GM12891 (cell line): Measurements from ENCODE around the gene CFTR.

Source experiments
- DNase-seq: peaks from one replicate; pipeline ENCODE4 v3.0.0; 2011; ENCODE audit warnings: low spot score; ENCODE audit not compliant: insufficient read length
- FAIRE-seq: peaks from 2 replicates; lab custom pipeline; 2011; peaks lifted over from hg19 to GRCh38; lab: Jason Lieb, UNC
- PAX5 ChIP-seq: IDR thresholded peaks from 2 replicates; pipeline ENCODE4 v1.6.1; 2011; ENCODE audit warnings: low read length, moderate library complexity, mild to moderate bottlenecking; ENCODE audit not compliant: insufficient read depth, severe bottlenecking
- POLR2A ChIP-seq: IDR thresholded peaks from 2 replicates; pipeline ENCODE4 v1.6.1; 2011; ENCODE audit warnings: low read depth, low read length, control low read depth
- POLR2AphosphoS5 ChIP-seq: IDR thresholded peaks from 2 replicates; pipeline ENCODE4 v1.6.1; 2011; ENCODE audit warnings: low read depth, low read length, control low read depth
- POU2F2 ChIP-seq: IDR thresholded peaks from 2 replicates; pipeline ENCODE4 v1.6.1; 2011; ENCODE audit warnings: low read depth, mild to moderate bottlenecking, control low read depth, low read length, moderate library complexity
- SPI1 ChIP-seq: IDR thresholded peaks from 2 replicates; pipeline ENCODE4 v1.6.1; 2011; ENCODE audit warnings: low read depth, low read length, control low read depth
- TAF1 ChIP-seq: IDR thresholded peaks from 2 replicates; pipeline ENCODE4 v1.6.1; 2011; ENCODE audit warnings: low read depth, low read length, control low read depth

Gene CFTR

DNA sequence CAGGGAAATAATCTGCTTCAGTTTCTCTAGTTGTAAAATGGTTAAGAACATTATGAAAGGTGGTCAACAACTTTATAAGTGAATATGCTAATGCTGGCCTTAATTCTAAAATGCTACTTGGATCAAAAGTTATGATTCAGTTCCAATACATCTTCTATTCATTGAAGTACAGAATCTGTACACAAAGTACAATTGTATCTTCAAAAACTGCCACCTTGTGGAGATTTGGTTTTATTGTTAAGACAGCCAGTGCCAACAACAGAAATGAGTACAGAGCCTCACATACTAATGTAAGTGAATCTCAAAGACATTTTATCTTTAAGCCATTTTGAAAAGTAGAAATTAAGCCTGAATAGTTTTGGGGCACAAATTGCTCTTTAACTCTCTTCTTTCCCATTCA, 194.0 kb downstream of the CFTR start:
- no peak for DNase-seq
- no peak for FAIRE-seq
- TF ChIP-seq SPI1 (no peak), POLR2A (no peak), POU2F2 (no peak), PAX5 (no peak), TAF1 (no peak), POLR2AphosphoS5 (no peak)

- FAIRE-seq (no peak), DNase-seq (no peak)
- TF ChIP-seq POLR2AphosphoS5 (no peak), TAF1 (no peak), POLR2A (no peak), SPI1 (no peak), POU2F2 (no peak), PAX5 (no peak)
Observed at GRCh38 chr7:117674617-117675016, 194.8 kb downstream of the CFTR start.

DNA sequence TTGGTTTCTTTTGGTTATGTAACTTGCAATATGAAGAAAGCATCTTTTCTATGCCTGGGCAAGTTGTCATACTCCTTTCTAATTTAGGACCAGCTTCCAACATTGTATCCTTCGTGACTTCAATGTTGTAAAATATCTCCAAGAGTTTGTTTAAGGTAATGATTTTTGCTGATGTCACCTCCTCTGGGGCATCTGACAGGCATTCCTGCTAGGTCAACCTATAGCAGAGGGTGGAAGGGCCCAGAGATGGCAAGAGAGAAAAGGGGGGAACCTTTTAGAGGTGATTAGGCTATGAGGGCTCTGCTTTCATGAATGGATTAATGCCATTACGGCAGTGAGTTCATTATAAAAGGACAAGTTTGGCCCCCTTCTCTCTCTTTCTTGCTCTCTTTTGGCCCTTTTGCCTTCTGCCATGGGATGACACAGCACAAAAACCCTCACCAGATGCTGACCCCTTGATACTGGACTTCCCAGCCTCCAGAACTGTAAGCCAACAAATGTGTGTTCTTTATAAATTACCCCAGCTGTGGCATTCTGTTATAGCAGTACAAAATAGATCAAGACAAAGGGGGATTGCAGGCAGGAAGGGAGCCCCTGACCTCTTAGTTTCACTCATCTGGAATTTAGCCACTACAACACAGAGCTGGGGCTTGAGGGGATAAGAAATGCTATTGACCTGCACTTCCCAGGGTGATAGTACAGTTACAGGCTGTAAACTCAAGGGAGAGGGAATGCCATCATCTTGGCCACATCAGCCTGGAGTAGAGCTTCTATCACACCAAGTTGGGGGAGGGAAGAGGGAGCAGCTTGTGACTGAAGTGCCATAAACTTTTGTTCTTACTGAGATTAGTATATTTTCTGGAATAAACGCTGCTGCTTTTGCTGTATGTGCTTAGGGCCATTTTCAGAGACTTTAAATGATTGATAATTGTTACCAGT, 195.9 kb downstream of the CFTR start:
- TF ChIP-seq TAF1 (no peak), POLR2AphosphoS5 (no peak), SPI1 (no peak), PAX5 (no peak), POU2F2 (no peak), POLR2A (no peak)
- DNase-seq (no peak), FAIRE-seq (no peak)

DNA sequence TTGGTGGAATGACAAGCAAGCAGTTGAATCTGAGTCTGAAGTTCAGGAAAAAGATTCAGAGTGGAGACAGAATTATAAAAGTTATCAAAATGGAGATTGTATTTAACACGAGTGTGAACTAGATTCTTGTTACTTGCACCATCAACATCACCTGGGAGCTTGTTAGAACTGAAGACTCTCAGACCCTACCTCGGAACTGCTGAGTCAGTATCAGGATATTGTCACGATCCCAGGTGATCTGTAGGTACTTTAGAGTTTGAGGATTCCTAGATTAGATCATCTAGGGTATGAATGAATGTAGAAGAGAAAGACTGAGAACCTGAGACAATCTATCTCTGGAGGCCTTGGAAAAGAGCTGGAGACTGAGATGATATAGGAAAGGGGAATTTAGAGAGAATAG, 199.3 kb downstream of the CFTR start:
- no peak for FAIRE-seq
- no peak for DNase-seq
- TF ChIP-seq PAX5 (no peak), POLR2AphosphoS5 (no peak), TAF1 (no peak), POU2F2 (no peak), SPI1 (no peak), POLR2A (no peak)

DNA sequence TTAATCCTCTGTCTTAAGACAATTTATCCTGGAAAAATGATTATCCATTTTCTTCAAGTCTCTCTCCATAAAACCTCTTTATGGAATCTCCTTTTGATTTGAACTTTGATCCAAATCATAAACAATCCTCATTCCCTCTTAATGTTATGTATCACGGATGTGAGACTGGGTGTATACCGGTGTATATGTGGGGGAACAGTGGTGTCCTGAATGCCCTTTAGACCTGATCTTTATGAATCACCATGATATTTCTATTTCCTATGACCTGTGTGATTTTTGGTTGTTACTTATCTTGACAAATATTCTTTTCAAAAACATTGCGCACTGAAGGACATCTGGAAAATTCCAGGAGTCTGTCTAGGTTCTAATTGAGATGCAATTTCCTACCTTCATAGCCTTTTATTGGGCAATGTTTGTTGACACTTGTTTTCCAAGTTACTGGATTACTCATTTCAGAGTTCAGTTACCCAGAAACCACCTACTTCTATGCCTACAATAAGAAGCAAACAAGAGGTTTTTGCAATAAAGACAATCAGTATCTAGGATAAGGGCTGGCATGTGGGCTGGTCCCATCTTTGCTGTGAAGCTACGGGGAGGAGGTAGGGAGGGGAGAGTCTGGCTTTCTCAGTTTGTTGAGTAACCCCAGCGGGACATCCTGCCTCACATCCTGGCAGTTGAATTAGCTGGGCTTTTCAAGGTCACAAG, 203.0 kb downstream of the CFTR start:
- no peak for FAIRE-seq
- DNase-seq: no peak
- TF ChIP-seq PAX5 (no peak), POU2F2 (no peak), SPI1 (no peak), POLR2A (no peak), TAF1 (no peak), POLR2AphosphoS5 (no peak)

DNA sequence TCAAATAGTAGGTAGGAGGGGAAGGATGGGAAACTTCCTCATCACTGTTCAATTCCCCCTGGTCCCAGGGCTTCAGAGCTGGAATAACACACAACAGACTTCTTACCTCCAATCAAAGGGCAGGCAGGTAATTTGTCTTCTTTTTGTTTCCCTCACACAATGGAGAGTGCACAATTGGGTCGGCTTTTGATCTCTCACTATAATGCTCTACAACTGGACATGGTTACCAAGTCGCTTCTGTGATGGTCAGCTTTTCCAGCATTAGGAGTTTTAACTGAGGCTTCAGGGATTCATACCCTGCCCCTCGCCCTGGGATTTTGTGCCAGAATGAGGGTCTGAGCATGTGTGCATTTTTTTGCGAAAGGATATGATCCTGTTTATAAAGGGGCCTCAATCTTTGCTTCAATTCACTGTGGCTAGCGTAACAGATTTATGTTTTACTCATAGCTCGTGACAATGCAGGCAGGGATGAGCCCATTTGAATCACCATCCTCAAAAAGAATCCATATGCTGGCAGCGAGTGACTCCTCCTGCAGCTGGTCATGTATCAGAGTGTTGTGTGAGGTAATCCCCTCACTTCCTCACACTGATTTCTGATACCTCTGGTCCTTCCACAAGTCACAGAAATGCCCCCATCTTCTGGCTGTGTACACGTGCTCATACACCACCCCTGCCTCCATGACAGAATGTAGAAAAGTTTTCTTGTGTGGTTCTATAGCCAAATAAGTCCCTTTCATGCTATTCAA, 203.8 kb downstream of the CFTR start:
- no peak for FAIRE-seq
- no peak for TF ChIP-seq POLR2AphosphoS5
- TF ChIP-seq TAF1: no peak
- TF ChIP-seq POLR2A: no peak
- no peak for TF ChIP-seq PAX5
- no peak for TF ChIP-seq SPI1
- DNase-seq: no peak

GRCh38 chr7:117685795-117686194, 206.0 kb downstream of the CFTR start:
- FAIRE-seq (no peak), DNase-seq (no peak)
- no peak for TF ChIP-seq PAX5
- no peak for TF ChIP-seq POU2F2
- TF ChIP-seq POLR2AphosphoS5: no peak
- no peak for TF ChIP-seq SPI1
- TF ChIP-seq POLR2A: no peak
- TF ChIP-seq TAF1: no peak

GRCh38 chr7:117686311-117686935, 206.6 kb downstream of the CFTR start:
- TF ChIP-seq POU2F2 (no peak), PAX5 (no peak), POLR2A (no peak), TAF1 (no peak), POLR2AphosphoS5 (no peak), SPI1 (no peak)
- DNase-seq (no peak), FAIRE-seq (no peak)

DNA sequence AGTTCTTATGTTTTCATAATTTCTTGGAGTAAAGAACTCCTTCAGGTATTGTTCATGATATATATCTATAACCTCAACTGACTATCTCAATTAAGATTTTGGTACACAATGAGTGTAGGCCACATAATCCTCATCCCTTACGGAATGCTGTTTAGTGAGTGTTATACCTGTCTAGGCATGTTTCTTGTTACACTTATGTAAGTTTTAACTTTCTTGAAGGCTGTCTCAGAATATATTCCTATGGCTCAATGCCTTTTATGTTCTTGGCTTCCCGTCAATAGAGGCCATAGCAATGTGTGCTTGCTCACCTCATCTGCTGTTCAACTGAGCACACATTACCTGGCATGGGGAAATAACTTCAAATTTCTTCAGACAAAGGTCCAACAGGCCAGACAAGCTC, 208.3 kb downstream of the CFTR start:
- no peak for TF ChIP-seq POLR2A
- TF ChIP-seq TAF1: no peak
- no peak for TF ChIP-seq SPI1
- no peak for TF ChIP-seq POU2F2
- no peak for TF ChIP-seq PAX5
- TF ChIP-seq POLR2AphosphoS5: no peak
- DNase-seq (no peak), FAIRE-seq (no peak)
